ENCODE results near the gene LGALS9. TPM values are rescaled to one million over a fixed set of nuclear protein-coding genes. Genes with fewer than 3 reads are reported as not detected.

LGALS9 gene
- total RNA-seq, 3 donors from 2014 or later, result 217 to 573 (median 482) TPM

DNA sequence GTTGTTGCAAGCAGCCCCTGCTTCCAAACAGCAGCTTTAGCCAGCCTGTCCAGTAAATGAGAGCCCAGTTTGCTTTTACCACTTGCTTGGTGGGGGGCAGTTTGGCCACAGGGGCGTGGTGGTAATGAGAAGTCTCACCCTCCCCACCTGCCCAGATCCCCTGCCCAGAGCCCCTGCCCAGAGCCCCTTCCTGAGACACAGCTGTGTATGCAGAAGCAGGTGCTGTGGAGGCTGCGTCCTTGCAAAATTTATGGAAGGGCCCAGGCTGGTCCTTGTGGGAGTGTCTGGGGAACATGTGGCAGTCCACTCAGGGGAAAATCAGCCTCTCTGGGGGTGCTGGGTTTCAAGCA is 27.6 kb upstream of the LGALS9 start:
- no peaks in the 10 kb centered on the region for H3K36me3 ChIP-seq (ENCODE audit: low read depth)
- intact Hi-C loops (cut with DNase I, micrococcal nuclease), result loop anchor here (5.0 to 10.0 kb wide), 5 partner anchors 49 to 369 kb away; partner anchors contain the start of gene KSR1 (in 1 of the 2)

GRCh38 chr17:27603880-27604794 is 26.9 kb upstream of the LGALS9 start:
- H3K9me3 ChIP-seq, result no peaks in the 10 kb centered on the region
- TF ChIP-seq, protein P1, sequence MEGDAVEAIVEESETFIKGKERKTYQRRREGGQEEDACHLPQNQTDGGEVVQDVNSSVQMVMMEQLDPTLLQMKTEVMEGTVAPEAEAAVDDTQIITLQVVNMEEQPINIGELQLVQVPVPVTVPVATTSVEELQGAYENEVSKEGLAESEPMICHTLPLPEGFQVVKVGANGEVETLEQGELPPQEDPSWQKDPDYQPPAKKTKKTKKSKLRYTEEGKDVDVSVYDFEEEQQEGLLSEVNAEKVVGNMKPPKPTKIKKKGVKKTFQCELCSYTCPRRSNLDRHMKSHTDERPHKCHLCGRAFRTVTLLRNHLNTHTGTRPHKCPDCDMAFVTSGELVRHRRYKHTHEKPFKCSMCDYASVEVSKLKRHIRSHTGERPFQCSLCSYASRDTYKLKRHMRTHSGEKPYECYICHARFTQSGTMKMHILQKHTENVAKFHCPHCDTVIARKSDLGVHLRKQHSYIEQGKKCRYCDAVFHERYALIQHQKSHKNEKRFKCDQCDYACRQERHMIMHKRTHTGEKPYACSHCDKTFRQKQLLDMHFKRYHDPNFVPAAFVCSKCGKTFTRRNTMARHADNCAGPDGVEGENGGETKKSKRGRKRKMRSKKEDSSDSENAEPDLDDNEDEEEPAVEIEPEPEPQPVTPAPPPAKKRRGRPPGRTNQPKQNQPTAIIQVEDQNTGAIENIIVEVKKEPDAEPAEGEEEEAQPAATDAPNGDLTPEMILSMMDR (IDR thresholded peaks at IDR 0.05), result no peak
- peak; percentile 60 for ATAC-seq
- H3K36me3 ChIP-seq (ENCODE audit: low read depth), result no peaks in the 10 kb centered on the region
- H3K4me1 ChIP-seq (ENCODE audit: low read depth), result peaks cover 8% of the 10 kb centered on the region
- intact Hi-C loops (cut with DNase I, micrococcal nuclease), result loop anchor here (5.0 to 10.0 kb wide), 5 partner anchors 48 to 369 kb away; partner anchors contain the start of gene KSR1 (in 1 of the 2)
- DNase-seq, result peak; percentile 49 to 57 (median 56)
- no peak overlapping the region for H3K4me3 ChIP-seq

More for the DNA sequence above, 27.6 kb upstream of the LGALS9 start:
- TF ChIP-seq, protein P1 (IDR thresholded peaks at IDR 0.05), result no peak
- H3K4me1 ChIP-seq (ENCODE audit: low read depth), result peaks cover 8% of the 10 kb centered on the region
- H3K4me3 ChIP-seq, result no peak overlapping the region
- ATAC-seq (no peak), DNase-seq (peak in 1 of 3 donors; percentile 53)
- no peaks in the 10 kb centered on the region for H3K9me3 ChIP-seq

DNA sequence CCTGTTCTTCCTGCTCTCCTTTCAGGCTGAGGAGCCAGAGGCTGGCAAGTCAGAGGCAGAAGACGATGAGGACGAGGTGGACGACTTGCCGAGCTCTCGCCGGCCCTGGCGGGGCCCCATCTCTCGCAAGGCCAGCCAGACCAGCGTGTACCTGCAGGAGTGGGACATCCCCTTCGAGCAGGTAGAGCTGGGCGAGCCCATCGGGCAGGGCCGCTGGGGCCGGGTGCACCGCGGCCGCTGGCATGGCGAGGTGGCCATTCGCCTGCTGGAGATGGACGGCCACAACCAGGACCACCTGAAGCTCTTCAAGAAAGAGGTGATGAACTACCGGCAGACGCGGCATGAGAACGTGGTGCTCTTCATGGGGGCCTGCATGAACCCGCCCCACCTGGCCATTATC is 25.6 kb upstream of the LGALS9 start:
- Histone ChIP-seq H3K4me1 (ENCODE audit: low read depth) (peaks cover 5% of the 10 kb centered on the region), H3K4me3 (no peak overlapping the region), H3K36me3 (ENCODE audit: low read depth) (no peaks in the 10 kb centered on the region), H3K9me3 (no peaks in the 10 kb centered on the region)
- DNase-seq (peak in 1 of 3 donors; percentile 40), ATAC-seq (no peak)
- TF ChIP-seq, protein P1 (IDR thresholded peaks at IDR 0.05), result no peak
- intact Hi-C loops (cut with DNase I, micrococcal nuclease), result loop anchor here (10.0 kb wide), 2 partner anchors 151 to 371 kb away; partner anchors contain the start of gene KSR1 (in 1 of the 2)

GRCh38 chr17:27607521-27608091 is 23.4 kb upstream of the LGALS9 start:
- ATAC-seq, result no peak
- Histone ChIP-seq H3K9me3 (no peaks in the 10 kb centered on the region), H3K36me3 (ENCODE audit: low read depth) (no peaks in the 10 kb centered on the region), H3K4me1 (ENCODE audit: low read depth) (peaks cover 5% of the 10 kb centered on the region), H3K4me3 (no peak overlapping the region)
- peak in 1 of 3 donors; percentile 45 for DNase-seq
- intact Hi-C loops (cut with DNase I, micrococcal nuclease), result loop anchor here (10.0 kb wide), 2 partner anchors 153 to 373 kb away; partner anchors contain the start of gene KSR1 (in 1 of the 2)
- TF ChIP-seq, protein P1 (IDR thresholded peaks at IDR 0.05), result no peak

GRCh38 chr17:27608328-27609230 is 22.4 kb upstream of the LGALS9 start:
- DNase-seq (peak in 1 of 3 donors; percentile 4), ATAC-seq (no peak)

More at GRCh38 chr17:27608328-27609230, 22.4 kb upstream of the LGALS9 start:
- Histone ChIP-seq H3K4me3 (no peak overlapping the region), H3K4me1 (ENCODE audit: low read depth) (peaks cover 2% of the 10 kb centered on the region), H3K36me3 (ENCODE audit: low read depth) (no peaks in the 10 kb centered on the region), H3K9me3 (no peaks in the 10 kb centered on the region)
- TF ChIP-seq, protein P1 (IDR thresholded peaks at IDR 0.05), result no peak
- intact Hi-C loops (cut with DNase I, micrococcal nuclease), result loop anchor here (10.0 kb wide), 2 partner anchors 154 to 374 kb away; partner anchors contain the start of gene KSR1 (in 1 of the 2)
